ENCODE data around the gene GTF2H1. TPM values are rescaled to one million over a fixed set of nuclear protein-coding genes. Genes with fewer than 3 reads are reported as not detected.
A peak's percentile ranks its signal among the peaks of the same experiment; 100 is the strongest.

GTF2H1 gene
- total and polyA plus RNA-seq, 2 donors (not counting 1 experiment from before 2014, with no cell fraction given): 43.7 to 71.9 TPM

GRCh38 chr11:18280438-18281045, 41.8 kb upstream of the GTF2H1 start:
- no peaks in the 10 kb centered on the region for H3K27me3 ChIP-seq (replicated peaks in 1 of 4; ENCODE audit: control extremely low read depth in 1 of 4, control insufficient read depth in 3 of 4, insufficient read depth in 4 of 4, low read length in 3 of 4)
- H3K9me3 ChIP-seq (ENCODE audit: control extremely low read depth in 1 of 3, control insufficient read depth in 2 of 3, insufficient read depth in 1 of 3, low read length in 2 of 3): no peaks in the 10 kb centered on the region
- peak; percentile 64 for DNase-seq
- peaks cover 34 to 39% of the 10 kb centered on the region in 2 donors for H3K4me1 ChIP-seq (ENCODE audit: control insufficient read depth in 2 of 2, insufficient read depth in 2 of 2, low read length in 2 of 2)
- Mint-ChIP-seq H3K4me3 (peak overlapping the region; percentile 78), H3K27me3 (no peaks in the 10 kb centered on the region), H3K27ac (peak overlapping the region; percentile 80), H3K4me1 (peaks cover 37% of the 10 kb centered on the region), H3K9me3 (ENCODE audit: insufficient read depth) (no peaks in the 10 kb centered on the region)
- peak overlapping the region; percentile 51 for H3K9ac ChIP-seq (ENCODE audit: low read length)
- H3K4me3 ChIP-seq (ENCODE audit: control extremely low read depth in 1 of 5, extremely low read depth in 1 of 5, insufficient read depth in 1 of 5, low read depth in 2 of 5, low read length in 4 of 5): peak overlapping the region in 3 of 5 experiments; percentile 13 to 45 (median 44)
- H3K4me2 ChIP-seq (replicated peaks; ENCODE audit: low read depth, low read length, poor library complexity, severe bottlenecking): peak overlapping the region; percentile 67
- POLR2A ChIA-PET: interaction anchor here (0.7 kb wide), 2 partner anchors 23 to 267 kb away, joined by 5 read pairs; no protein-coding TSS in a partner anchor
- WGBS (ENCODE audit: insufficient coverage): no CpG with 5 or more reads among the region's 4 CpGs
- CTCF ChIA-PET: interaction anchor here (0.6 kb wide), 1 partner anchor 30 kb away, joined by 3 read pairs; no protein-coding TSS in a partner anchor
- peak overlapping the region; percentile 21 for H2AFZ ChIP-seq (ENCODE audit: insufficient read depth, low read depth, low read length, poor library complexity, severe bottlenecking)
- H3K27ac ChIP-seq (ENCODE audit: low read length in 2 of 2): peak overlapping the region; percentile 72 to 86
- H3K36me3 ChIP-seq (replicated peaks in 1 of 2; ENCODE audit: control extremely low read depth in 1 of 2, control insufficient read depth in 1 of 2, extremely low read depth in 1 of 2, insufficient read depth in 2 of 2, low read length in 1 of 2): peaks cover 0 to 39% of the 10 kb centered on the region in 2 experiments
- no peak for TF ChIP-seq EZH2 (IDR thresholded peaks at IDR 0.05; ENCODE audit: borderline replicate concordance, insufficient read depth, low read depth, low read length, poor library complexity, severe bottlenecking)
- no peak for TF ChIP-seq CTCF (IDR thresholded peaks at IDR 0.05)
- no peaks in the 10 kb centered on the region for H4K20me1 ChIP-seq (ENCODE audit: control insufficient read depth, insufficient read depth, low read length, poor library complexity, severe bottlenecking)
- peaks cover 9% of the 10 kb centered on the region for H3K79me2 ChIP-seq (ENCODE audit: control insufficient read depth, insufficient read depth, low read length)
- intact Hi-C loops (cut with micrococcal nuclease): loop anchor here (5.0 kb wide), 2 partner anchors 38 to 42 kb away; partner anchors contain the start of genes GTF2H1 and HPS5
- ATAC-seq (ENCODE audit: low read depth): peak; percentile 78

- H3K4me3 ChIP-seq (ENCODE audit: control extremely low read depth in 1 of 5, extremely low read depth in 1 of 5, insufficient read depth in 1 of 5, low read depth in 2 of 5, low read length in 4 of 5): no peak overlapping the region
- Mint-ChIP-seq H3K27ac (peak overlapping the region; percentile 83), H3K4me3 (peak overlapping the region; percentile 4), H3K27me3 (no peaks in the 10 kb centered on the region), H3K4me1 (peaks cover 37% of the 10 kb centered on the region), H3K9me3 (ENCODE audit: insufficient read depth) (no peaks in the 10 kb centered on the region)
- H3K9me3 ChIP-seq (ENCODE audit: control extremely low read depth in 1 of 3, control insufficient read depth in 2 of 3, insufficient read depth in 1 of 3, low read length in 2 of 3): no peaks in the 10 kb centered on the region
- peak overlapping the region; percentile 68 to 86 for H3K27ac ChIP-seq (ENCODE audit: low read length in 2 of 2)
- DNase-seq: peak; percentile 62
- POLR2A ChIA-PET: interaction anchor here (0.5 to 1.2 kb wide), 3 partner anchors 28 to 110 kb away, joined by 4 to 8 read pairs (median 6); partner anchors contain the start of genes GTF2H1 and HPS5
- no peaks in the 10 kb centered on the region for H4K20me1 ChIP-seq (ENCODE audit: control insufficient read depth, insufficient read depth, low read length, poor library complexity, severe bottlenecking)
- CTCF ChIA-PET: interaction anchor here (0.5 to 1.9 kb wide), 6 partner anchors 10 to 177 kb away, joined by 3 to 9 read pairs (median 4); partner anchors contain the start of gene SAAL1
- no peaks in the 10 kb centered on the region for H3K27me3 ChIP-seq (replicated peaks in 1 of 4; ENCODE audit: control extremely low read depth in 1 of 4, control insufficient read depth in 3 of 4, insufficient read depth in 4 of 4, low read length in 3 of 4)
- H3K9ac ChIP-seq (ENCODE audit: low read length): peak overlapping the region; percentile 22
- H3K79me2 ChIP-seq (ENCODE audit: control insufficient read depth, insufficient read depth, low read length): peaks cover 9% of the 10 kb centered on the region
- no peak for TF ChIP-seq EZH2 (IDR thresholded peaks at IDR 0.05; ENCODE audit: borderline replicate concordance, insufficient read depth, low read depth, low read length, poor library complexity, severe bottlenecking)
- no peak for TF ChIP-seq CTCF (IDR thresholded peaks at IDR 0.05)
- peak; percentile 67 for ATAC-seq (ENCODE audit: low read depth)
- intact Hi-C loops (cut with micrococcal nuclease): loop anchor here (5.0 kb wide), 2 partner anchors 40 kb away; partner anchors contain the start of genes GTF2H1 and HPS5
- WGBS (ENCODE audit: insufficient coverage): no CpG with 5 or more reads among the region's 2 CpGs
- peaks cover 34 to 39% of the 10 kb centered on the region in 2 donors for H3K4me1 ChIP-seq (ENCODE audit: control insufficient read depth in 2 of 2, insufficient read depth in 2 of 2, low read length in 2 of 2)
- H3K4me2 ChIP-seq (replicated peaks; ENCODE audit: low read depth, low read length, poor library complexity, severe bottlenecking): peak overlapping the region; percentile 49
- peaks cover 0 to 60% of the 10 kb centered on the region in 2 experiments for H3K36me3 ChIP-seq (replicated peaks in 1 of 2; ENCODE audit: control extremely low read depth in 1 of 2, control insufficient read depth in 1 of 2, extremely low read depth in 1 of 2, insufficient read depth in 2 of 2, low read length in 1 of 2)
- H2AFZ ChIP-seq (ENCODE audit: insufficient read depth, low read depth, low read length, poor library complexity, severe bottlenecking): peak overlapping the region; percentile 58
Observed at GRCh38 chr11:18282626-18283025, 39.7 kb upstream of the GTF2H1 start.
